Neural progenitor cell (in vitro differentiated cells): ENCODE data around the gene CTIF.

Source experiments
- EZH2 ChIP-seq: fragments of 200-600 bp; sonication (generic); IDR thresholded peaks from 2 replicates; pipeline ENCODE4 v1.6.1; 2017; ENCODE audit warnings: antibody characterized with exemption, mild to moderate bottlenecking, moderate library complexity
- EZH2phosphoT487 ChIP-seq: fragments of 200-600 bp; sonication (generic); IDR thresholded peaks from 2 replicates; pipeline ENCODE4 v1.6.1; 2017; ENCODE audit warnings: antibody characterized with exemption
- TF ChIP-seq, protein P1 (sequence below): fragments of 200-600 bp; sonication (generic); IDR thresholded peaks from 2 replicates; pipeline ENCODE4 v1.5.1; 2017; ENCODE audit warnings: antibody characterized with exemption, mild to moderate bottlenecking

DNA sequence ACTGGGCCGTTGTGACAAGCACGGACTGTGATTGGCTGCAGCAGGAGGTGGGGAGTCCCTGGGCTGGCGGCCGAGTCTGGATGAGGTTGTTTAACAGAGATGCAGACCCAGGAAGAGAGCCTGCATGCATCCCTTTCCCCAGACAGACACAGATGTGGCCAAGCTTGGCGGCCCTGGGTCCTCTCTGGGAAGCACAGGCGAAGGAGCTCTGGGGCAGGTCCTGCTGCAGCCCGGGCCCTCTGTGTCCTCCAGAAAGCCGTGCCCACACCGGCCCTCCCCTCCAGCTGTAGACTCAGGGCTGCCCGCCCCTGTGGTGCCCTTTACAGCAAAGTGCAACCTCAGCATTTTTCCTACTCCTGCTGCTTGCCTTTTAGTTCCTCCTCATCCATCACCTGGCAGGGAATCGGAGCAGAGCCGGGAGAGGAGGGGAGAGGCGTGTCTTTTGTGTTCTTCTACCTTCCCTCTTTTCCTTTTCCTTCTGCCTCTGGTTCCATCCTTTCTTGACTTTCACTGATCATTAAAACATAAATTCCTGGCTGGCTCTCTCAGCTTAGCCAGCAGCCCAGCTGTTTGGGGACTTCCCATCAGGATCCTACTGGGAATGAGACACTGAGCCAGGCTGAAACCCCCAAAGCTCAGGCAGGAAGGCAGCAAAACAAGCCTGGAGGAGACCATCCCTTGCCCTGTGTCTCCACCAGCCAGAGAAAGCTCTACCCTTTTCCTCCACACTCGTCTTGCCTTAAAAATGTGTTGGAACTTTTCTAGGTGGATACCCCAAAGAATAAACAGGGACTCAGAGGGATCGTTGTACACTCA is 75.0 kb downstream of the CTIF start:
- TF ChIP-seq, protein P1, sequence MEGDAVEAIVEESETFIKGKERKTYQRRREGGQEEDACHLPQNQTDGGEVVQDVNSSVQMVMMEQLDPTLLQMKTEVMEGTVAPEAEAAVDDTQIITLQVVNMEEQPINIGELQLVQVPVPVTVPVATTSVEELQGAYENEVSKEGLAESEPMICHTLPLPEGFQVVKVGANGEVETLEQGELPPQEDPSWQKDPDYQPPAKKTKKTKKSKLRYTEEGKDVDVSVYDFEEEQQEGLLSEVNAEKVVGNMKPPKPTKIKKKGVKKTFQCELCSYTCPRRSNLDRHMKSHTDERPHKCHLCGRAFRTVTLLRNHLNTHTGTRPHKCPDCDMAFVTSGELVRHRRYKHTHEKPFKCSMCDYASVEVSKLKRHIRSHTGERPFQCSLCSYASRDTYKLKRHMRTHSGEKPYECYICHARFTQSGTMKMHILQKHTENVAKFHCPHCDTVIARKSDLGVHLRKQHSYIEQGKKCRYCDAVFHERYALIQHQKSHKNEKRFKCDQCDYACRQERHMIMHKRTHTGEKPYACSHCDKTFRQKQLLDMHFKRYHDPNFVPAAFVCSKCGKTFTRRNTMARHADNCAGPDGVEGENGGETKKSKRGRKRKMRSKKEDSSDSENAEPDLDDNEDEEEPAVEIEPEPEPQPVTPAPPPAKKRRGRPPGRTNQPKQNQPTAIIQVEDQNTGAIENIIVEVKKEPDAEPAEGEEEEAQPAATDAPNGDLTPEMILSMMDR, result no peak
- no peak for TF ChIP-seq EZH2phosphoT487
- TF ChIP-seq EZH2, result no peak
